ENCODE data around the gene REEP1. TPM values are rescaled to one million over a fixed set of nuclear protein-coding genes. Genes with fewer than 3 reads are reported as not detected.

REEP1 gene
- polyA plus RNA-seq, 1 donor (not counting 4 experiments of a cell fraction or from before 2014, with no cell fraction given) = 0.30 TPM

GRCh38 chr2:86185517-86186212 is 151.8 kb downstream of the REEP1 start:
- dilution Hi-C loops (cut with MboI; ENCODE audit: extremely low pct_ligation_motif_present, low sequenced_read_pairs) = no loop called here
- no peaks in the 10 kb centered on the region for H3K27me3 ChIP-seq (ENCODE audit: control insufficient read depth, extremely low read depth, insufficient read depth, low read length)
- H3K79me2 ChIP-seq (ENCODE audit: control insufficient read depth, insufficient read depth, low read length) = peaks cover 94% of the 10 kb centered on the region
- peak overlapping the region; percentile 7 for H3K27ac ChIP-seq (ENCODE audit: control insufficient read depth, insufficient read depth, low read length)
- FAIRE-seq (peak; percentile 44), DNase-seq (ENCODE audit: low read depth, low spot score) (no peak)
- no peak overlapping the region for H3K9ac ChIP-seq (ENCODE audit: control insufficient read depth, extremely low read depth, insufficient read depth, low read length)
- peaks cover 17% of the 10 kb centered on the region for H3K4me1 ChIP-seq (ENCODE audit: control insufficient read depth, extremely low read depth, insufficient read depth, low read length)
- H3K4me3 ChIP-seq (ENCODE audit: control insufficient read depth in 2 of 3, extremely low read depth in 1 of 3, insufficient read depth in 2 of 3, low read depth in 1 of 3, low read length in 3 of 3) = no peak overlapping the region
- H3K4me2 ChIP-seq (ENCODE audit: control insufficient read depth, extremely low read depth, insufficient read depth, low read depth, low read length) = peak overlapping the region; percentile 51
- H2AFZ ChIP-seq (ENCODE audit: control insufficient read depth, low read length) = no peak overlapping the region
- H3K36me3 ChIP-seq (ENCODE audit: control insufficient read depth in 2 of 2, extremely low read depth in 1 of 2, insufficient read depth in 2 of 2, low read length in 2 of 2) = peaks cover 0 to 5% of the 10 kb centered on the region in 2 experiments
- H3K9me1 ChIP-seq (ENCODE audit: control insufficient read depth, extremely low read depth, insufficient read depth, low read length) = no peaks in the 10 kb centered on the region
- H3K9me3 ChIP-seq (ENCODE audit: control insufficient read depth, low read depth, low read length) = no peaks in the 10 kb centered on the region
- no peak for TF ChIP-seq CTCF (optimal IDR thresholded peaks at IDR 0.05 in 1 of 3, IDR thresholded peaks at IDR 0.05 in 1 of 3, conservative IDR thresholded peaks at IDR 0.05 in 1 of 3; ENCODE audit: extremely low read depth in 1 of 3, insufficient read depth in 2 of 3, low read length in 3 of 3)
- no peak for TF ChIP-seq EZH2 (IDR thresholded peaks at IDR 0.05; ENCODE audit: low read length)
- H4K20me1 ChIP-seq (ENCODE audit: control insufficient read depth, extremely low read depth, insufficient read depth, low read length) = no peaks in the 10 kb centered on the region

GRCh38 chr2:86176597-86176996 is 160.8 kb downstream of the REEP1 start:
- Histone ChIP-seq H3K9me1 (ENCODE audit: control insufficient read depth, extremely low read depth, insufficient read depth, low read length) (no peaks in the 10 kb centered on the region), H3K27me3 (ENCODE audit: control insufficient read depth, extremely low read depth, insufficient read depth, low read length) (no peaks in the 10 kb centered on the region), H3K27ac (ENCODE audit: control insufficient read depth, insufficient read depth, low read length) (no peak overlapping the region), H2AFZ (ENCODE audit: control insufficient read depth, low read length) (no peak overlapping the region), H3K9ac (ENCODE audit: control insufficient read depth, extremely low read depth, insufficient read depth, low read length) (no peak overlapping the region), H3K4me3 (ENCODE audit: control insufficient read depth in 2 of 3, extremely low read depth in 1 of 3, insufficient read depth in 2 of 3, low read depth in 1 of 3, low read length in 3 of 3) (no peak overlapping the region), H3K4me2 (ENCODE audit: control insufficient read depth, extremely low read depth, insufficient read depth, low read depth, low read length) (no peak overlapping the region), H4K20me1 (ENCODE audit: control insufficient read depth, extremely low read depth, insufficient read depth, low read length) (no peaks in the 10 kb centered on the region), H3K36me3 (ENCODE audit: control insufficient read depth in 2 of 2, extremely low read depth in 1 of 2, insufficient read depth in 2 of 2, low read length in 2 of 2) (peaks cover 6 to 8% of the 10 kb centered on the region in 2 experiments), H3K9me3 (ENCODE audit: control insufficient read depth, low read depth, low read length) (no peaks in the 10 kb centered on the region), H3K4me1 (ENCODE audit: control insufficient read depth, extremely low read depth, insufficient read depth, low read length) (no peaks in the 10 kb centered on the region), H3K79me2 (ENCODE audit: control insufficient read depth, insufficient read depth, low read length) (peaks cover 29% of the 10 kb centered on the region)
- dilution Hi-C loops (cut with MboI; ENCODE audit: extremely low pct_ligation_motif_present, low sequenced_read_pairs) = no loop called here
- FAIRE-seq = no peak
- no peak for TF ChIP-seq EZH2 (IDR thresholded peaks at IDR 0.05; ENCODE audit: low read length)
- TF ChIP-seq CTCF (optimal IDR thresholded peaks at IDR 0.05 in 1 of 3, IDR thresholded peaks at IDR 0.05 in 1 of 3, conservative IDR thresholded peaks at IDR 0.05 in 1 of 3; ENCODE audit: extremely low read depth in 1 of 3, insufficient read depth in 2 of 3, low read length in 3 of 3) = no peak
- no peak for DNase-seq (ENCODE audit: low read depth, low spot score)

Data from keratinocyte (primary cell).